Cardiac fibroblast (primary cell): ENCODE data around the gene USP19.
A peak's percentile ranks its signal among the peaks of the same experiment; 100 is the strongest.

Source experiments
- DNase-seq, 2 donors: peaks; one replicate each; pipeline versions ENCODE4 v3.0.0 to v3.0.0-alpha.2; 2010; ENCODE audit warnings: low read depth in 2 of 2
- H3K4me3 ChIP-seq, 2 donors: replicated peaks in 1 of 2; 1 replicate in 1 of 2; 2 replicates in 1 of 2; pipeline ENCODE4 v1.5.1; 2011; ENCODE audit warnings: low read depth in 2 of 2, low read length in 2 of 2, mild to moderate bottlenecking in 2 of 2, moderate library complexity in 1 of 2
- CTCF ChIP-seq: IDR thresholded peaks from one replicate; pipeline ENCODE4 v1.5.1; 2011; ENCODE audit warnings: low read depth, mild to moderate bottlenecking, low read length, inconsistent platforms

USP19 gene

GRCh38 chr3:49134471-49135265, 14.0 kb upstream of the USP19 start:
- DNase-seq, result no peak
- no peak overlapping the region for H3K4me3 ChIP-seq
- TF ChIP-seq CTCF, result no peak

GRCh38 chr3:49133226-49133951, 12.8 kb upstream of the USP19 start:
- peak overlapping the region; percentile 72 to 91 for H3K4me3 ChIP-seq
- no peak for TF ChIP-seq CTCF
- peak; percentile 91 to 95 for DNase-seq

GRCh38 chr3:49132437-49133225, 12.0 kb upstream of the USP19 start, which contains the start of gene LAMB2:
Gene LAMB2, minus strand, starts transcription at chr3:49133050. Its CDS starts 183 bp downstream, at chr3:49132867.
- TF ChIP-seq CTCF, result no peak
- DNase-seq, result peak; percentile 80 to 85
- peak within 1 kb of the TSS; percentile 72 to 91 for H3K4me3 ChIP-seq

GRCh38 chr3:49132073-49132436, 11.4 kb upstream of the USP19 start:
- H3K4me3 ChIP-seq, result peak overlapping the region; percentile 72 to 91
- DNase-seq, result no peak
- TF ChIP-seq CTCF, result no peak

GRCh38 chr3:49131576-49131975, 11.0 kb upstream of the USP19 start:
- TF ChIP-seq CTCF, result no peak
- peak overlapping the region; percentile 72 to 91 for H3K4me3 ChIP-seq
- DNase-seq, result no peak

DNA sequence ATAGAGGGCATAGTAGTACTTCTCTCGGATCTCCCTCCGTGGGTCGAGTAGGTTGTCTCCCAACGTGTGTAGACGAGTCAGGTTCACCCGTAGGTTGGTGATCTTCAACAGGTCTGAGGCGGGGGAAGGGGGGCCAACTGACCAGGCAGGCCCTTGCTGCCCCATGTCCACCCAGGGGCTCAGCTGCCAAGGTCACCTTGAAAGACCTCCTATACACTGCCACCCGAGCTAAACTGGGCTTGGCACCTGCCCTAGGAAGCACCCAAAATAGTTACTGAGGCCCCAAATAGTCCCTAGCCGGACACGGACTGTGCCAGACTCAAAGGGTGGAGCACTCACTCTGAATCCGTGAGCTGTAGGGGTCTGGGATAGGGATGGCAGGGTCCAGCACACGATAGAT, 10.4 kb upstream of the USP19 start:
- no peak for DNase-seq
- no peak for TF ChIP-seq CTCF
- peak overlapping the region in 1 of 2 donors; percentile 91 for H3K4me3 ChIP-seq
